GM12801 (cell line): Measurements from ENCODE around the gene GIPR.

Experiments
- CTCF ChIP-seq: IDR thresholded peaks from one replicate; pipeline ENCODE4 v1.5.1; 2011; ENCODE audit warnings: control low read depth; ENCODE audit not compliant: insufficient read length; ENCODE audit errors: extremely low read depth

Gene GIPR

GRCh38 chr19:45636275-45636674 is 31.7 kb upstream of the GIPR start:
- TF ChIP-seq CTCF = no peak

- no peak for TF ChIP-seq CTCF
These were observed 31.1 kb upstream of the GIPR start for GRCh38 chr19:45636902-45637301.

- no peak for TF ChIP-seq CTCF
These were observed 29.9 kb upstream of the GIPR start for GRCh38 chr19:45637890-45638667.

GRCh38 chr19:45638930-45639729 is 28.9 kb upstream of the GIPR start, which contains the start of gene EML2:
Gene EML2 (minus strand): TSS chr19:45639397. CDS start chr19:45639376, 21 bp downstream.
- TF ChIP-seq CTCF = no peak

- no peak for TF ChIP-seq CTCF
These were observed 27.2 kb upstream of the GIPR start for GRCh38 chr19:45640849-45641273.

GRCh38 chr19:45641274-45642105 is 26.5 kb upstream of the GIPR start:
- TF ChIP-seq CTCF = no peak
